BE2C (cell line): ENCODE data around the gene ATP6V1E1.

ENCODE experiments used
- DNase-seq: peaks from one replicate; pipeline ENCODE4 v3.0.0-alpha.2; 2020
- H3K27me3 ChIP-seq: fragments of 250-450 bp; sonication (Bioruptor Pico); 2 replicates; pipeline ENCODE4 v1.5.1; 2020; ENCODE audit warnings: mild to moderate bottlenecking
- H3K36me3 ChIP-seq: fragments of 250-450 bp; sonication (Bioruptor Pico); 2 replicates; pipeline ENCODE4 v1.5.1; 2020; ENCODE audit warnings: mild to moderate bottlenecking
- H3K4me1 ChIP-seq: fragments of 250-450 bp; sonication (Bioruptor Pico); 2 replicates; pipeline ENCODE4 v1.5.1; 2020
- H3K4me3 ChIP-seq: 2 replicates; pipeline ENCODE4 v1.5.1; 2011; ENCODE audit warnings: low read depth, low read length
- H3K9me3 ChIP-seq: fragments of 250-450 bp; sonication (Bioruptor Pico); 2 replicates; pipeline ENCODE4 v1.5.1; 2020
- CTCF ChIP-seq: IDR thresholded peaks from 2 replicates; pipeline ENCODE4 v1.5.1; 2012; ENCODE audit warnings: mild to moderate bottlenecking, low read depth, low read length

Gene ATP6V1E1

GRCh38 chr22:17576470-17576869 is 52.1 kb downstream of the ATP6V1E1 start:
- Histone ChIP-seq H3K4me1 (no peaks in the 10 kb centered on the region), H3K27me3 (no peaks in the 10 kb centered on the region), H3K36me3 (no peaks in the 10 kb centered on the region), H3K9me3 (no peaks in the 10 kb centered on the region), H3K4me3 (no peak overlapping the region)
- TF ChIP-seq CTCF, result no peak
- no peak for DNase-seq

- TF ChIP-seq CTCF, result no peak
- DNase-seq, result no peak
- Histone ChIP-seq H3K9me3 (no peaks in the 10 kb centered on the region), H3K4me1 (no peaks in the 10 kb centered on the region), H3K4me3 (no peak overlapping the region), H3K36me3 (no peaks in the 10 kb centered on the region), H3K27me3 (no peaks in the 10 kb centered on the region)
Measured at GRCh38 chr22:17575681-17576080, 52.9 kb downstream of the ATP6V1E1 start.

GRCh38 chr22:17575151-17575550 is 53.4 kb downstream of the ATP6V1E1 start:
- Histone ChIP-seq H3K36me3 (no peaks in the 10 kb centered on the region), H3K9me3 (no peaks in the 10 kb centered on the region), H3K4me1 (no peaks in the 10 kb centered on the region), H3K4me3 (no peak overlapping the region), H3K27me3 (no peaks in the 10 kb centered on the region)
- TF ChIP-seq CTCF, result no peak
- no peak for DNase-seq

GRCh38 chr22:17570851-17571631 is 57.5 kb downstream of the ATP6V1E1 start:
- no peaks in the 10 kb centered on the region for H3K9me3 ChIP-seq
- no peaks in the 10 kb centered on the region for H3K36me3 ChIP-seq
- no peaks in the 10 kb centered on the region for H3K27me3 ChIP-seq
- H3K4me1 ChIP-seq, result no peaks in the 10 kb centered on the region
- DNase-seq, result no peak
- H3K4me3 ChIP-seq, result no peak overlapping the region
- no peak for TF ChIP-seq CTCF

- no peak overlapping the region for H3K4me3 ChIP-seq
Measured at GRCh38 chr22:17569971-17570511, 58.5 kb downstream of the ATP6V1E1 start.

More at GRCh38 chr22:17569971-17570511, 58.5 kb downstream of the ATP6V1E1 start:
- Histone ChIP-seq H3K4me1 (no peaks in the 10 kb centered on the region), H3K36me3 (no peaks in the 10 kb centered on the region), H3K27me3 (no peaks in the 10 kb centered on the region), H3K9me3 (no peaks in the 10 kb centered on the region)
- no peak for TF ChIP-seq CTCF
- DNase-seq, result no peak
